Spleen (tissue), 11 donors: ENCODE data around the gene RPL26. TPM values are rescaled to one million over a fixed set of nuclear protein-coding genes. Genes with fewer than 3 reads are reported as not detected.

Experiments
- DNase-seq: peaks from one replicate; pipeline ENCODE4 v3.0.0-alpha.2; 2020
- H3K27ac ChIP-seq, 8 donors: fragments of 200-600 bp; sonication (generic) in 7 of 8; 1 replicate in 4 of 8; 2 replicates in 4 of 8; pipeline versions ENCODE4 v1.5.0 to v1.8.0; 2016 to 2021; ENCODE audit warnings: inconsistent platforms in 4 of 8, mild to moderate bottlenecking in 4 of 8, moderate library complexity in 1 of 8
- H3K27me3 ChIP-seq, 7 donors: fragments of 200-600 bp; sonication (generic) in 6 of 7; replicated peaks in 1 of 7; 1 replicate in 4 of 7; 2 replicates in 3 of 7; pipeline versions ENCODE4 v1.5.0 to v1.8.0; 2016 to 2021; ENCODE audit warnings: inconsistent platforms in 3 of 7, mild to moderate bottlenecking in 1 of 7
- H3K36me3 ChIP-seq, 6 donors: fragments of 200-600 bp; sonication (generic) in 5 of 6; 1 replicate in 4 of 6; 2 replicates in 2 of 6; pipeline versions ENCODE4 v1.5.0 to v1.8.0; 2016 to 2021; ENCODE audit warnings: inconsistent platforms in 2 of 6
- H3K4me1 ChIP-seq, 6 donors: fragments of 200-600 bp; sonication (generic) in 5 of 6; 1 replicate in 3 of 6; 2 replicates in 3 of 6; pipeline versions ENCODE4 v1.5.0 to v1.8.0; 2016 to 2021; ENCODE audit warnings: inconsistent platforms in 3 of 6
- H3K4me3 ChIP-seq, 8 donors: fragments of 200-600 bp; sonication (generic) in 7 of 8; 1 replicate in 4 of 8; 2 replicates in 4 of 8; pipeline versions ENCODE4 v1.5.0 to v1.8.0; 2016 to 2021; ENCODE audit warnings: inconsistent platforms in 4 of 8, mild to moderate bottlenecking in 4 of 8, moderate library complexity in 2 of 8
- H3K9me3 ChIP-seq, 8 donors: fragments of 200-600 bp; sonication (generic) in 7 of 8; 1 replicate in 4 of 8; 2 replicates in 4 of 8; pipeline versions ENCODE4 v1.5.0 to v1.8.0; 2016 to 2021; ENCODE audit warnings: inconsistent platforms in 4 of 8
- CTCF ChIP-seq, 11 experiments: fragments of 200-600 bp in 7 of 11; fragments of 450-650 bp in 4 of 11; sonication (generic) in 4 of 11; IDR thresholded peaks in 8 of 11; conservative IDR thresholded peaks in 3 of 11; 1 replicate in 7 of 11; 2 replicates in 4 of 11; pipeline versions ENCODE4 v1.4.0 to v1.8.0; 2016 to 2021; ENCODE audit warnings: antibody characterized with exemption in 11 of 11, inconsistent platforms in 4 of 11, mild to moderate bottlenecking in 1 of 11
- POLR2A ChIP-seq, 3 donors: fragments of 450-650 bp; IDR thresholded peaks; one replicate each; pipeline ENCODE4 v1.5.1; 2017; ENCODE audit warnings: antibody characterized with exemption in 3 of 3, mild to moderate bottlenecking in 1 of 3
- POLR2AphosphoS5 ChIP-seq, 3 donors: sonication (generic); formaldehyde crosslinking; IDR thresholded peaks; one replicate each; pipeline ENCODE4 v1.5.1; 2017; ENCODE audit warnings: antibody characterized with exemption in 3 of 3
- WGBS, 5 donors: extraction: QIAGEN DNeasy Blood & Tissue Kit in 3 of 5; methylation state at CpG; one replicate each; pipeline versions ENCODE4 v1.1.5 to v1.1.7; 2013 to 2018; 5-methylcytosine and 5-hydroxymethylcytosine counted together
- intact Hi-C: fragments of 100-400 bp; cut with DNase I; formaldehyde crosslinking; loops from one replicate; pipeline ENCODE4 v1.15.0; 2023; ENCODE audit warnings: low total_unique reads
- polyA plus RNA-seq, 3 donors: library from polyadenylated mRNA; stranded (reverse); fragments of 200-250 nt; gene quantifications; one replicate each; pipeline ENCODE4 v1.2.1, GENCODE V29; 2013
- small RNA-seq, 4 donors: library from RNA; depleted of rRNA; stranded (forward); fragments of <200 nt; gene quantifications; one replicate each; pipeline ENCODE3, GENCODE V24; 2016
- total RNA-seq, 7 donors: library from RNA; depleted of rRNA in 3 of 7; stranded (reverse); fragments of >200 nt in 3 of 7; fragmentation: NEBNext Ultra II Directional in 4 of 7; extraction: Animal tissue kit (Norgen Biotek cat#: 25700) in 4 of 7; gene quantifications; one replicate each; pipeline versions ENCODE4 v1.1.0 to v1.2.1, GENCODE V29; 2016 to 2021
- donor health status: healthy with polysubstance abuse.
- donor health status: DM: no; HTN: no; CAD: no; lungs with moderate emphysema.
- donor health status: DM: no; HTN: no; CAD: no.
- donor health status: Bipolar disorder and iron deficiency.
- donor health status: healthy.
- donor health status: DM: no; HTN: no; CAD: no.
- donor health status: DM: yes; HTN: yes; CAD: no.

Gene RPL26
- total and polyA plus RNA-seq, 10 donors = 1,067 to 7,063 (median 3,227) TPM

- Histone ChIP-seq H3K4me1 (peaks cover 0 to 7% (median 0%) of the 10 kb centered on the region in 6 donors), H3K4me3 (no peak overlapping the region), H3K27me3 (peaks cover 0 to 15% (median 0%) of the 10 kb centered on the region in 7 donors), H3K36me3 (no peaks in the 10 kb centered on the region), H3K27ac (no peak overlapping the region), H3K9me3 (no peaks in the 10 kb centered on the region)
- no peak for DNase-seq
- intact Hi-C loops = no loop called here
- TF ChIP-seq POLR2AphosphoS5 (IDR thresholded peaks at IDR 0.05) (no peak), POLR2A (IDR thresholded peaks at IDR 0.05) (no peak), CTCF (IDR thresholded peaks at IDR 0.05 in 8 of 11, conservative IDR thresholded peaks at IDR 0.05 in 3 of 11) (no peak)
- WGBS, 5 donors = 87 to 95% (median 87%) methylated on average over 4 of the region's 4 CpGs
Observed at GRCh38 chr17:8333281-8333680, 49.7 kb downstream of the RPL26 start.

- no peak for DNase-seq
- TF ChIP-seq POLR2A (IDR thresholded peaks at IDR 0.05) (no peak), POLR2AphosphoS5 (IDR thresholded peaks at IDR 0.05) (no peak), CTCF (IDR thresholded peaks at IDR 0.05 in 8 of 11, conservative IDR thresholded peaks at IDR 0.05 in 3 of 11) (no peak)
- WGBS, 5 donors = 73 to 90% (median 74%) methylated on average over 5 of the region's 5 CpGs
- no peak overlapping the region for H3K4me3 ChIP-seq
- H3K27ac ChIP-seq = no peak overlapping the region
- peaks cover 0 to 1% (median 0%) of the 10 kb centered on the region in 6 donors for H3K4me1 ChIP-seq
- no peaks in the 10 kb centered on the region for H3K9me3 ChIP-seq
- no peaks in the 10 kb centered on the region for H3K36me3 ChIP-seq
- peaks cover 0 to 21% (median 0%) of the 10 kb centered on the region in 7 donors for H3K27me3 ChIP-seq
- intact Hi-C loops = no loop called here
Observed at GRCh38 chr17:8332688-8333087, 50.3 kb downstream of the RPL26 start.

GRCh38 chr17:8332128-8332527, 50.9 kb downstream of the RPL26 start:
- Histone ChIP-seq H3K4me3 (no peak overlapping the region), H3K4me1 (peaks cover 0 to 5% (median 5%) of the 10 kb centered on the region in 6 donors), H3K27ac (no peak overlapping the region), H3K27me3 (peaks cover 0 to 27% (median 3%) of the 10 kb centered on the region in 7 donors), H3K36me3 (no peaks in the 10 kb centered on the region), H3K9me3 (no peaks in the 10 kb centered on the region)
- no peak for DNase-seq
- TF ChIP-seq CTCF (IDR thresholded peaks at IDR 0.05 in 8 of 11, conservative IDR thresholded peaks at IDR 0.05 in 3 of 11) = no peak
- no peak for TF ChIP-seq POLR2A (IDR thresholded peaks at IDR 0.05)
- no peak for TF ChIP-seq POLR2AphosphoS5 (IDR thresholded peaks at IDR 0.05)
- intact Hi-C loops = no loop called here
- WGBS, 5 donors = 79 to 96% (median 85%) methylated on average over 2 of the region's 2 CpGs

Small RNAs within 50 kb of the gene (small RNA-seq; reads per million reads assigned to genes)
- gene RF00265 = 0 to 0.12 (median 0.03) reads per million in 4 donors

Other genes with a start within 250 kb of the RPL26 start
- gene PER1, start 230.8 kb downstream of the RPL26 start, total RNA-seq = 100 to 1,000 TPM in 2 of 7 donors, 10 to 100 TPM in 5; 68.0 to 213 (median 73.5) TPM
- gene PER1, start 230.8 kb downstream of the RPL26 start, polyA plus RNA-seq = 10 to 100 TPM; 12.6 to 83.0 (median 17.5) TPM
- gene VAMP2, start 220.2 kb downstream of the RPL26 start, total RNA-seq = 10 to 100 TPM; 37.5 to 94.8 (median 65.7) TPM
- gene VAMP2, start 220.2 kb downstream of the RPL26 start, polyA plus RNA-seq = 10 to 100 TPM; 38.7 to 57.8 (median 38.8) TPM
- gene TMEM107, start 206.8 kb downstream of the RPL26 start, total RNA-seq = 10 to 100 TPM; 13.0 to 42.2 (median 22.4) TPM
- gene TMEM107, start 206.8 kb downstream of the RPL26 start, polyA plus RNA-seq = 10 to 100 TPM in 2 of 3 donors, 1 to 10 TPM in 1; 8.1 to 14.0 (median 11.9) TPM
- gene BORCS6, start 193.0 kb downstream of the RPL26 start, total RNA-seq = 10 to 100 TPM in 6 of 7 donors, 1 to 10 TPM in 1; 9.5 to 14.6 (median 12.3) TPM
- gene BORCS6, start 193.0 kb downstream of the RPL26 start, polyA plus RNA-seq = 10 to 100 TPM in 2 of 3 donors, 1 to 10 TPM in 1; 10.0 to 16.5 (median 12.9) TPM
- 10 to 100 TPM in 4 of 7 donors, 1 to 10 TPM in 3; 2.4 to 21.0 (median 10.6) TPM for gene AURKB, start 172.6 kb downstream of the RPL26 start, total RNA-seq
- gene AURKB, start 172.6 kb downstream of the RPL26 start, polyA plus RNA-seq = 10 to 100 TPM in 2 of 3 donors, 1 to 10 TPM in 1; 6.2 to 30.9 (median 10.5) TPM
- 100 to 1,000 TPM in 3 of 7 donors, 10 to 100 TPM in 4; 53.9 to 131 (median 91.3) TPM for gene CTC1, start 135.1 kb downstream of the RPL26 start, total RNA-seq
- gene CTC1, start 135.1 kb downstream of the RPL26 start, polyA plus RNA-seq = 10 to 100 TPM; 16.6 to 47.4 (median 22.6) TPM
- 10 to 100 TPM; 14.0 to 70.3 (median 30.8) TPM for gene PFAS, start 133.9 kb downstream of the RPL26 start, total RNA-seq
- 10 to 100 TPM; 12.6 to 22.8 (median 14.1) TPM for gene PFAS, start 133.9 kb downstream of the RPL26 start, polyA plus RNA-seq
- 10 to 100 TPM; 18.9 to 25.6 (median 21.2) TPM for gene RANGRF, start 94.5 kb downstream of the RPL26 start, total RNA-seq
- 10 to 100 TPM; 52.1 to 55.9 (median 54.1) TPM for gene RANGRF, start 94.5 kb downstream of the RPL26 start, polyA plus RNA-seq
- 10 to 100 TPM in 1 of 7 donors, 1 to 10 TPM in 6; 4.2 to 16.7 (median 7.3) TPM for gene SLC25A35, start 87.8 kb downstream of the RPL26 start, total RNA-seq
- gene SLC25A35, start 87.8 kb downstream of the RPL26 start, polyA plus RNA-seq = 1 to 10 TPM; 4.6 to 5.6 (median 5.5) TPM
- gene ARHGEF15, start 73.0 kb downstream of the RPL26 start, total RNA-seq = 10 to 100 TPM in 4 of 7 donors, 1 to 10 TPM in 3; 6.9 to 16.7 (median 12.1) TPM
- 10 to 100 TPM in 1 of 3 donors, 1 to 10 TPM in 2; 2.3 to 14.2 (median 7.3) TPM for gene ARHGEF15, start 73.0 kb downstream of the RPL26 start, polyA plus RNA-seq
- not detected for gene ODF4, start 43.4 kb downstream of the RPL26 start, total RNA-seq
- not detected for gene ODF4, start 43.4 kb downstream of the RPL26 start, polyA plus RNA-seq
- gene RNF222, start 14.6 kb upstream of the RPL26 start, total RNA-seq = not detected
- under 1 TPM in 2 of 3 donors, not detected in 1; 0.03 to 0.05 TPM for gene RNF222, start 14.6 kb upstream of the RPL26 start, polyA plus RNA-seq
- gene NDEL1, start 52.7 kb upstream of the RPL26 start, total RNA-seq = 100 to 1,000 TPM in 3 of 7 donors, 10 to 100 TPM in 4; 67.7 to 141 (median 90.5) TPM
- 10 to 100 TPM; 11.6 to 26.0 (median 13.6) TPM for gene NDEL1, start 52.7 kb upstream of the RPL26 start, polyA plus RNA-seq
- 10 to 100 TPM in 1 of 7 donors, 1 to 10 TPM in 6; 3.0 to 14.4 (median 8.2) TPM for gene MYH10, start 247.5 kb upstream of the RPL26 start, total RNA-seq
- gene MYH10, start 247.5 kb upstream of the RPL26 start, polyA plus RNA-seq = 1 to 10 TPM; 1.0 to 2.2 (median 1.8) TPM